Neural crest cell (in vitro differentiated cells): ENCODE measurements around the gene GFAP. TPM values are rescaled to one million over a fixed set of nuclear protein-coding genes. Genes with fewer than 3 reads are reported as not detected.

Experiments
- DNase-seq: peaks from one replicate; pipeline ENCODE4 v3.0.0; 2021; ENCODE audit warnings: low read depth, mixed read lengths, low spot score
- H3K27ac Mint-ChIP-seq: one replicate; pipeline ENCODE4 v1.8.0; 2021; ENCODE audit warnings: mild to moderate bottlenecking, mixed read lengths; ENCODE audit not compliant: unreplicated experiment
- H3K27me3 Mint-ChIP-seq: 2 replicates; pipeline ENCODE4 v1.8.0; 2021; ENCODE audit warnings: low read depth, mild to moderate bottlenecking, mixed read lengths
- H3K36me3 Mint-ChIP-seq: 2 replicates; pipeline ENCODE4 v1.8.0; 2021; ENCODE audit warnings: low read depth, mild to moderate bottlenecking, mixed read lengths
- H3K4me1 Mint-ChIP-seq: 2 replicates; pipeline ENCODE4 v1.8.0; 2021; ENCODE audit warnings: mixed read lengths
- H3K4me3 Mint-ChIP-seq: one replicate; pipeline ENCODE4 v1.8.0; 2021; ENCODE audit warnings: mild to moderate bottlenecking, mixed read lengths
- H3K9me3 Mint-ChIP-seq: 2 replicates; pipeline ENCODE4 v1.8.0; 2021; ENCODE audit warnings: mixed read lengths
- total RNA-seq: library from RNA; stranded (reverse); gene quantifications from 2 replicates; pipeline ENCODE4 v1.2.1, GENCODE V29; 2021
- TF ChIP-seq, protein P1 (sequence below): fragments of 200-600 bp; sonication (generic); conservative IDR thresholded peaks from 2 replicates; pipeline ENCODE4 v1.5.0; 2021; ENCODE audit warnings: antibody characterized with exemption, mild to moderate bottlenecking

Gene GFAP
- total RNA-seq, 1 donor from 2014 or later = not detected

DNA sequence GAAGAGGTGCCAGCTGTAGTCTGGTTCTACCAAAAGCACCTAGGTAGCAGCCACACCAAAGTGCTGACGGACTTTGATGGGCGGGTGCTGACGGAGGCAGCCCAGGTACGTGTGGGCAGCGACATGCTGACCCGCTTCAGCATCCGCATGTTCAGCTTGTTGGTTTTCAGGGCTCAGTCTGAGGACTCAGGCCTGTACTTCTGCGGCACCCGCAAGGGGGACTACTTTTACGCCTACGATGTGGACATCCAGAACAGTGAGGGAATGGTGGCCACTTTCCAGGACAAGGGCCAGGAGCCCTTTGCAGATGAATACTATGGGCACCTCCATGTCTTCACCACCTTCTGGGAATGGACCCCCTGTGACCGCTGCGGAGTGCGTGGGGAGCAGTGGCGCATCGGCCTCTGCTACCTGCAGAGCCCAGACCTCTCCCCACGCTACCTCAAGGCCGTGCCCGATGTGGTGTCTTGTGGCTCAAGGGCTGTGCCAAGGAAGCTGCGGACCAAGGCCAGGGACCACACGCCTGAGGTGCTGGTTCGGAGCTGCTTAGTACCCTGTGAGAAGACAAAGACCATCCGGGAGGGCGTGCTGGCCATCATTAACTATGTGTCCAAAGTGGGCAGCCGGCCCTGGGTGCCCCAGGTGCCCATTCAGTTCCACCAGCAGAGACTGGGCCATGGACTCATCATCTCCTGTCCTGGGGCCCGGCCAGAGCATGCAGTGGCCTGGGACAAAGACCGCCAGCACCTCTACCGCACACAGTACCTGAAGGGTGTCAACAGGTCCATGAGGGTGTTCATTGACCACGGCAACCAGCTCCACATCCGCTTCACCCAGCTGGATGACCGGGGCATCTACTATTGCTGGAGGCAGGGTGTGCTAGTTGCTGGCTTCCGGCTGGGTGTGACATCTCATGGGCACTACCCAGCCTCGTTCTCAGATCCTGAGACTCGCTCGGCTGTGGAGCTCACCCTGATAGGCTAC is 11.0 kb downstream of the GFAP start:
- TF ChIP-seq, protein P1, sequence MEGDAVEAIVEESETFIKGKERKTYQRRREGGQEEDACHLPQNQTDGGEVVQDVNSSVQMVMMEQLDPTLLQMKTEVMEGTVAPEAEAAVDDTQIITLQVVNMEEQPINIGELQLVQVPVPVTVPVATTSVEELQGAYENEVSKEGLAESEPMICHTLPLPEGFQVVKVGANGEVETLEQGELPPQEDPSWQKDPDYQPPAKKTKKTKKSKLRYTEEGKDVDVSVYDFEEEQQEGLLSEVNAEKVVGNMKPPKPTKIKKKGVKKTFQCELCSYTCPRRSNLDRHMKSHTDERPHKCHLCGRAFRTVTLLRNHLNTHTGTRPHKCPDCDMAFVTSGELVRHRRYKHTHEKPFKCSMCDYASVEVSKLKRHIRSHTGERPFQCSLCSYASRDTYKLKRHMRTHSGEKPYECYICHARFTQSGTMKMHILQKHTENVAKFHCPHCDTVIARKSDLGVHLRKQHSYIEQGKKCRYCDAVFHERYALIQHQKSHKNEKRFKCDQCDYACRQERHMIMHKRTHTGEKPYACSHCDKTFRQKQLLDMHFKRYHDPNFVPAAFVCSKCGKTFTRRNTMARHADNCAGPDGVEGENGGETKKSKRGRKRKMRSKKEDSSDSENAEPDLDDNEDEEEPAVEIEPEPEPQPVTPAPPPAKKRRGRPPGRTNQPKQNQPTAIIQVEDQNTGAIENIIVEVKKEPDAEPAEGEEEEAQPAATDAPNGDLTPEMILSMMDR = no peak
- H3K36me3 Mint-ChIP-seq = no peaks in the 10 kb centered on the region
- H3K4me3 Mint-ChIP-seq = no peak overlapping the region

DNA sequence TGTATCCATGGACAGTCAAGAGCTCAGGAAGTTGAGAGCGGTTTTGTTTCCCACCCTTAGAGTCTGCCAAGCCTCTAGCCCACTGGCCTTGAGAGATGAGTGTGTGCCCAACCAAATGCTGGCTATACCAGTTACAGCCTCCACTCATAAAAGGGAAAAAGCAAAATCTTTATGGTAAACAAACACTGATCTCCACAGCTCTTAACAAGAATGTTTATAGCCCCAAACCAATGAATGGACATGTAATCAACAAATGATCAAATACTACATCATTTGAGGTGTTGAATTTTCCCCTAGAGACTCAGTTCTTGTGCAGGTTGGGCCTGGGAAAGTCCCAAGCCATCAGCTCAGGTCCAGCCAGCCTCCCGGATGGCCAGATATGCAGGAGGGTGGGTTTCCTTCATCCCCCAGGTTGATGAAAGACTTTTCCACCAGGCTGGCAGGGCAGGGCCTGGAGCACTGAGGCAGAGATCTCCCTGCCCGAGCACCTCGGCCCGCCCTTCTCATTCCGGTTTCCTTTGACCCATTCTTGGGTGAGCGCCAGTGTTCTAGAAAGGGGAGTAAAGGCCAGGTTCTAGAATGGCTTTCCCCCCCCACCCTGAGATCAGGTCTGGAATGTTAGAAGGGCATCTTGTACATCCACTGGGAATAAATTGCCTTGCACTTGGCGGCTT is 12.2 kb downstream of the GFAP start:
- no peak for DNase-seq
- Mint-ChIP-seq H3K4me3 (peak overlapping the region; percentile 7), H3K27ac (peak overlapping the region; percentile 12), H3K9me3 (no peaks in the 10 kb centered on the region), H3K36me3 (no peaks in the 10 kb centered on the region), H3K4me1 (peaks cover 34% of the 10 kb centered on the region), H3K27me3 (no peaks in the 10 kb centered on the region)
- TF ChIP-seq, protein P1 = no peak

More for the DNA sequence above, 11.0 kb downstream of the GFAP start:
- H3K9me3 Mint-ChIP-seq = no peaks in the 10 kb centered on the region
- H3K27ac Mint-ChIP-seq = no peak overlapping the region
- no peak for DNase-seq
- no peaks in the 10 kb centered on the region for H3K27me3 Mint-ChIP-seq
- H3K4me1 Mint-ChIP-seq = peaks cover 25% of the 10 kb centered on the region

DNA sequence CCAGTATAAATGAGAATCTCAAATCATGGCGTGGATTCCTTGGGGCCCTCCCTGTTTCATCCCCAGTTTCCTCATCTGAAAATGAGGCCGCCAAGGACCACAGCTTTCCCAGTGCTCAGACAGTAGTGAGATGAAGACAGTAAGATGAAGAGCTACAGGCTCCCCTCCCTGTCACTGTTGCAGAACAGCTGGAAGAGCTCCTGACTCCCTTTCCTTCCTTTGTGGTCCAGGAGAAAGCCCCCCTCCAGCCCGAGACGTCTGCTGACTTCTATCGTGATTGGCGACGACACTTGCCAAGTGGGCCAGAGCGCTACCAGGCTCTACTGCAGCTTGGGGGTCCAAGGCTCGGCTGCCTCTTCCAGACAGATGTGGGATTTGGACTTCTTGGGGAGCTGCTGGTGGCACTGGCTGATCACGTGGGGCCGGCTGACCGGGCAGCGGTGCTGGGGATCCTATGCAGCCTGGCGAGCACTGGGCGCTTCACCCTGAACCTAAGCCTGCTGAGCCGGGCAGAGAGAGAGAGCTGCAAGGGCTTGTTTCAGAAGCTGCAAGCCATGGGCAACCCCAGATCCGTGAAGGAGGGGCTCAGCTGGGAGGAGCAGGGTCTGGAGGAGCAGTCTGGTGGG is 13.1 kb downstream of the GFAP start:
- Mint-ChIP-seq H3K9me3 (no peaks in the 10 kb centered on the region), H3K36me3 (no peaks in the 10 kb centered on the region), H3K27me3 (no peaks in the 10 kb centered on the region), H3K27ac (no peak overlapping the region), H3K4me3 (no peak overlapping the region), H3K4me1 (peaks cover 34% of the 10 kb centered on the region)
- no peak for DNase-seq
- TF ChIP-seq, protein P1 = no peak

DNA sequence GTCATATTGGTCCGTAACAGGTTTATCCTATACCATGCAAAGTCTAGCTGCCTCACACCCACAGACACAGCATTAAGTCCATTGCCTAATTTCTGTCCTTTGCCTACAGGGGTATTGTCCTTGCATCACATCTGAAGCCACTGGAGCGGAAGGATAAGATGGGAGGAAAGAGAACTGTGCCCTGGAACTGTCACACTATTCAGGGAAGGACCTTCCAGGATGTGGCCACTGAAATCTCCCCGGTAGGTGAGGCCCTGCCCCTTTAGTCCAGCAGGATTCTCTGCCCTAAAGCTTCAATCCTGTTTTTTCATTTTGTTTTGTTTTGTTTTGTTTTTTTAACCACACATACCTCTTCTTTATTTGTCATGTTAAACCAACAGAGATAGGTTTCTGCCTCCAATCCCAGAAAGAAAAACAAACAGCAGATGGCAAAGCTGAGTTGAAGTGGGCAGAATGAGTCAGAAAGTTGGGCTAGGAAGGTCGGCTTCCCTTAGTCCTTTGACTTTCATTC is 13.8 kb downstream of the GFAP start:
- no peak for DNase-seq
- H3K9me3 Mint-ChIP-seq = no peaks in the 10 kb centered on the region
- H3K4me3 Mint-ChIP-seq = peak overlapping the region; percentile 93
- peaks cover 33% of the 10 kb centered on the region for H3K4me1 Mint-ChIP-seq
- H3K36me3 Mint-ChIP-seq = no peaks in the 10 kb centered on the region
- H3K27ac Mint-ChIP-seq = no peak overlapping the region
- TF ChIP-seq, protein P1 = no peak
- no peaks in the 10 kb centered on the region for H3K27me3 Mint-ChIP-seq

DNA sequence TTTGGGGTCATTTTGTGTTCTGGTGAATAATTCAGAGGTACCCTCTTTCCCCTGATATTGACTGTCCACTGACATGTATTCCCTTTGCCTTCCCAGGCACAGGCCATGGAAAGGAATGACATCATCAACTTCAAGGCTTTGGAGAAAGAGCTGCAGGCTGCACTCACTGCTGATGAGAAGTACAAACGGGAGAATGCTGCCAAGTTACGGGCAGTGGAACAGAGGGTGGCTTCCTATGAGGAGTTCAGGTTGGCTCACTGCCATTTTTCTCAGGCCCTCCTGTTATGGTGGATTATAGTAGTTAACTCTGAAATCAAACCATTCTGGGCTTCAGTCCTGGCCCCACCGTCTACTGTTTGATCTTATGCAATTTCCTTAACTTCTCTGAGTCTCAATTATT is 14.4 kb downstream of the GFAP start:
- TF ChIP-seq, protein P1 = no peak
- no peak for DNase-seq
- Mint-ChIP-seq H3K4me3 (peak overlapping the region; percentile 93), H3K36me3 (no peaks in the 10 kb centered on the region), H3K9me3 (no peaks in the 10 kb centered on the region), H3K27me3 (no peaks in the 10 kb centered on the region), H3K27ac (no peak overlapping the region), H3K4me1 (peaks cover 28% of the 10 kb centered on the region)
